DMS53 treated with DMSO at 0.1 percent for 48 hours (cell line): ENCODE data around the gene MAST2.

Experiments
- DNase-seq: peaks from one replicate; lab custom pipeline; 2025; ENCODE audit not compliant: unreplicated experiment; lab: John Stamatoyannopoulos, UW

MAST2 gene

DNA sequence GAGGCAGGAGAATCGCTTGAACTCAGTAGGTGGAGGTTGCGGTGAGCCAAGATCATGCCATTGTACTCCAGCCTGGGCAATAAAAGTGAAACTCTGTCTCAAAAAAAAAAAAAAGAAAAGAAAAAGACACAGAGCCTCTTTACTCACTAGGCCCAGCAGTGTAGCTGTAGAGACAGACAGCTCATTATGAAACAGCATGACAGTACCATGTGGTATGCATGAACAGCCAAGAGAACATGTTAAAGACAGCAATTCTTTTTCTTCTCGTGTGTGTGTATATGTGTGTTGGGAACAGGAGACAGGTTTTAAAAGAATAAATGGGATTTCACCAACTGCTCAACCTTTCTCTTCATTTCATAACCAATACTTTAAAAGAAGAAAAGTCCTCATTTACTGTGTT, 210.2 kb downstream of the MAST2 start:
- DNase-seq: no peak

DNA sequence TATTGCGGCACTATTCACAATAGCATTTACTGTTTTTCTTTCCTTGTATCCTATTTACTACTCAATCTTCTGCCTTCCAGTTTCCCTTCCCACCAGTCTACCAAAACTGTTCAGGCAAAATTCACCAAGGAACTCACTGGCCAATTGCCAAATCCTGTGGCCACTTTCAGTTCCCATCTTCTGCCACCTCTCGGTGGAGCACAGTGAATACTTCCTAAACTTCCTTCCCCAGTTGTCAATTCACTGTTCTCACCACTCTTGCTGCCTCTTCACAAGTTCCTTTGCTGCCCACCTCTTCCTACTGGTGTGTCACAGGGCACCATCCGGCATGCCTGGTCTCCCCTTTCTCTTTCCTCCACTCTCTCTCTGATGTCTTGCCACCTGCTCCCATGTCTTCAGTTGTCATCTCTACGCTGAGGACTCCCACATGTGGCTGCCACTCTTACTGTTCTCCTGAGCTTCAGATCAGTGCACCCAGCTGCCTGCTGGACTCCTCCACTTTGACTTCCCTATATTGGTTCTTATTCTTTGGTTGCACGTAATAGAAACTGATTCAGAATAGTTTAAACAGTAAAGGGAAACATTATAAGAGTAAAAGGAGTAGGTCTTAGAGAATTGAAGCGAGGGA, 214.6 kb downstream of the MAST2 start:
- no peak for DNase-seq

DNA sequence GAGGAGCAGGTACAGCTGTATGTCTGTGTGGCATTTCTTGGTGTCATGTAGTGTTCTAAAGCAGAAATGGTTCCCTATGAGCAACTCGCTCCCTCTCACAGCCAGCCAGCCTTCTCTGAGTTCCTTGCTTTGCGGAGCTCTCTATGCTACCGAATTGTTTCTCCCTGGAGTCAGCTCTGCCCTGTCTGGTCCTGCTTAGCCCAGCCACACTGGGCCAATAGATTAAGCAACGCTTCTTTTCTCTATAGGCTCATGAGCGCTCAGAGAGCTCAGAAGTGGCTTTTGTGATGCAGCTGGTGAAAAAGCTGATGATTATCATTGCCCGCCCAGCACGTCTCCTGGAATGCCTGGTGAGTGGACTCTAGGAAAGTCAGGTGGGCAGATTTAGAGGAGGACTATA, 215.9 kb downstream of the MAST2 start:
- no peak for DNase-seq

DNA sequence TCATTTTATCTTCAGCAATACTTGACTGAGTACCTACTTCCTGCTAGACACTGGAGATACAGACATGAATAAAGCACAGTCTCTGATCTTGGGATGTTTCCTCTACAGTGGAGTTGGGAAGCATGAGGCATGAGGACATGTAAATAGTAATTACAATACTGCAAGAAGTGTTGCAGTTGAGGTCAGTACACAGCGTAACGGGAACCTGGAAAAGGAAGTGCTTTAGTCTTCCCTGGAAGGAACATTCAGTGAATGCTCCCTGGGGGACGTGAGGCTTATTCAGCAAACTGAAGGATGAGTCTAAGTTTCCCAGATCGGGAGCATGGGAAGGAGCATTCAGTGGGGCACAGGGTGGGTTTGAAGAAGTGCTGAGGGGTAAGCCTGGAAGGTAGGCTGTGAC, 216.6 kb downstream of the MAST2 start:
- DNase-seq: no peak

DNA sequence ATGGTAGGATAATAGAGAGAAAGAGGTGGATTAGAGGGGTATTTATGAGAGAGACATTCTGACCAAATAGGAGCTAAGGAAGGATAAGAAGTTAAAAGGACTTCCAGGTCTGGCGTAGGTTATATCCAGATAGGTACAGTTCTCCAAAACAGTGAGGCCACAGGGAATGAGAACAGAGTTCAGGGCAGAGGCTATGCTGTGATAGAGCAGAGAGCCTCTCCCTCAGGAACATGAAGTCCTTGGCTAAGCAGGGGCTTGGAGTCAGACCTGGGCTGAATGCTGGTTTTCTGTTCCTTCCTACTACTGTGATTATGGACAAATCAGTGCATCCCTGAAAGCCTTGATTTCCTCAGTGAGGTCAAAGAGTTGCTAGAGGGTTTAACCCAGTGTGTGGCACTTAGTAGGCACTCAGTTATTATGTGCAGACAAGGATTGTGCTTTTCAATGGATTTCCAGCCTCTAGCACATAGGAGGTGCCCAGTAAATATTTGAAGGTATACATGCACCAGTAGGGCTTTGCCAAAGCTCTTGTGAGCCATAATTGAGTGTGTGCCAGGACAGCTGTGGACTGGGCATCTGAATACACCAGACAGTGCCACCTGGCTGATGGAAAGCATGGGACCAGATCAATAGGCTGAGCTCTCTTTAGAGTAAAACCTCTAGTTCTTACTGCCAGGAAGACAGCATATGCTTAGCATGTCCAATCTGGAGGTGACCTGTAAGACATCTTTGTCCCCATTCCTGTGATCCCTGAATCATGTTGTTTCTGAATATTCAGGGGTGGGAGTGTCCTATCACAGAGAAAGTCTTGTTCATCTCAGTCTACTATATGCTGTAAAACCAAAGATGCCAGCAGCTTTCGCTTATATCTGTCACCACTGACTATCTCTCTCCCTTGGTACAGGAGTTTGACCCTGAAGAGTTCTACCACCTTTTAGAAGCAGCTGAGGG, 217.9 kb downstream of the MAST2 start:
- DNase-seq: peak; percentile 24

DNA sequence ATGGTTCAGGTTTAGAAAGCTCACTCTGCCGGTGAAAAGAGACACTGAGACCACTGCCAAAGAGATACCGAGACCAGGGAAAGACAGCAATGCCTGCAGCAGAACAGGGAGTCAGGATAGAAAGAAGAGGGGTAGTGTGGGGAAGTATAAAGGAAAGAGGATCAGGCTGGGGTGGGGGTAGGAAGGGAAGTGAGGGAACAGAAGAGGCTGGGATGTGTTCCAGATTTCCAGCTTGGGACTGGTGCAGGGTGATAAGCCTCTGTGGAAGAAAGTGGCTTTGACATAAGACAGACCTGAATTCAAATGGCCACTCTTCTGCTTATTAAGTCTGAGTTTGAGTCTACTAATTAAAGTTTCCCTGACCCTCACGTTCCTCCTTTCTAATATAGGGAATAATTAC, 223.1 kb downstream of the MAST2 start:
- no peak for DNase-seq

DNA sequence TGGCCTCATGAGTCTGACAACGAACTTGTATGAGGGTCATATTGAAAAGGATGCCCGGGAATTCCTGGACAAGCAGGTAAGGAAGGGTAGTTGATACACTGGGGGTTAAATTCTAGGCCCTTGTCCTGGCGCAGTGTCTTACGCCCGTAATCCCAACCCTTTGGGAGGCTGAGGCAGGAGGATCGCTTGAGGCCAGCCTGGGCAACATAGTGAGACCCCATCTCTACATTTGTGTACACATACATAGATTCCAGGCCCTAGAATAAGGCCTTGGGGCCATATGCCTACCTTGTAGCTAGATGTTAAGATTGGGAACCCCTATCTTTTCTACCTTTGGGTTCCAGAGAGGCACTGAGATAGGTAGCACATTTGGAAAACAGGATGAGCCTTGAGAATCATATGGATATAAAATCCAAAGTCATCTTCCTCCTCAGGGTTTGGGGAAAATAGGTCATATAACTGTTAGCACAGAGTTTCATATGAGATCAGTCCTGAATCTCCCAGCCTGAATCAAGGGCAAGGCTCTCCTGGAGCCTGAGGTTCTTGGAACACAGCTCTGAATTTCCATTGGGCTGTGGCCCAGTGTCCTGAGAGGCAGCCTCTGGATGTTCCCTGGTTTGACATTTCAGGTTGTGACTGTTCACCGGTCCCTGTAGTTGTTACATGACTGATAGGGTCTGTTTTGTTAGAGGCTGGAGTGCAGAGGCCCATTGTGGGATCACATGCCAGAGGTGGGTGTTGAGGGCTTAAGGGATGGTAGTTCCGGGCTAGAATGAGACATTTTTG, 224.6 kb downstream of the MAST2 start:
- DNase-seq: no peak

DNA sequence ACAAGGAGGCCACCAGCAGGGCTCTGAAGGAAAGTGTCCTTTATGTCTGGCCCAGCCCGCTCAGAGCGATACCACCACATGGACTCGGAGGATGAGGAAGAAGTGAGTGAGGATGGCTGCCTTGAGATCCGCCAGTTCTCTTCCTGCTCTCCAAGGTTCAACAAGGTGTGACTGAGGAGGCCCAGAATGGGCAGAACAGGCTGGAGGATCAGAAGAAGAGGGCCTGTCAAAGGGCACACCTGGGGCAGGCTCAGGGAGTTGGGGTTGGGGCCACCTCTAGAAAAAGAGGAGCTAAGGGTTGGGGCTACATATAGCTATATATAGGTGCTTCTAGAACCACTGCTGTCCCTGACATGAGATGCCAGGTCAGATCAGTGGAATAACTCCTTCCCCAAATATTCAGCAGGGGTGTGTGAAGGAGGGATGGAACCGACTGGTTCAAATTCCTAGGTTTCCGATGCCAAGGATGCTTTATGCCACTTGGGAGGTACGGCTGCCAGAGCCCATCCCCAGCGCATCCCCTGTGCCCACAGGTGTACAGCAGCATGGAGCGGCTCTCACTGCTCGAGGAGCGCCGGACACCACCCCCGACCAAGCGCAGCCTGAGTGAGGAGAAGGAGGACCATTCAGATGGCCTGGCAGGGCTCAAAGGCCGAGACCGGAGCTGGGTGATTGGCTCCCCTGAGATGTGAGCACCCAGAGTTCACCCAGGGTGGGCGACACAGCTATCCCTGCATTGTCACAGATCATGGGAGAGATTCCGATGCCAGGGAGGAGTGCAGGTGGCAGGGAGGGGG, 226.9 kb downstream of the MAST2 start:
- DNase-seq: no peak

DNA sequence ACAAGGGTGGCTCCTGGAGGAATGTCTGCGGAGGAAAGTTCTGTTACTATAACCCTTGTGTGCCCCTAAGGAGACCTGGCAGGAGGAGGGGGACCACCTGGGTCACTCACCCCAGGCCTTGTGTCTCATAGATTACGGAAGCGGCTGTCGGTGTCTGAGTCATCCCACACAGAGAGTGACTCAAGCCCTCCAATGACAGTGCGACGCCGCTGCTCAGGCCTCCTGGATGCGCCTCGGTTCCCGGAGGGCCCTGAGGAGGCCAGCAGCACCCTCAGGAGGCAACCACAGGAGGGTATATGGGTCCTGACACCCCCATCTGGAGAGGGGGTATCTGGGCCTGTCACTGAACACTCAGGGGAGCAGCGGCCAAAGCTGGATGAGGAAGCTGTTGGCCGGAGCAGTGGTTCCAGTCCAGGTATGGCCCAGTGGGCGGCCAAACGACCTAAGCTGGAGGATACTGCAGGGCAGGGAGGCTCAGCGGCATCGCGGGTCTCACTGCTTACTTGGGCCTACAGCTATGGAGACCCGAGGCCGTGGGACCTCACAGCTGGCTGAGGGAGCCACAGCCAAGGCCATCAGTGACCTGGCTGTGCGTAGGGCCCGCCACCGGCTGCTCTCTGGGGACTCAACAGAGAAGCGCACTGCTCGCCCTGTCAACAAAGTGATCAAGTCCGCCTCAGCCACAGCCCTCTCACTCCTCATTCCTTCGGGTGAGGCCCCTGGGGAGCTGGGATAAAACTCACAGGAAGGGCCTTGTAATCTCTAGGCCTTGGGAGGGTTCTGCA, 227.7 kb downstream of the MAST2 start:
- DNase-seq: no peak

DNA sequence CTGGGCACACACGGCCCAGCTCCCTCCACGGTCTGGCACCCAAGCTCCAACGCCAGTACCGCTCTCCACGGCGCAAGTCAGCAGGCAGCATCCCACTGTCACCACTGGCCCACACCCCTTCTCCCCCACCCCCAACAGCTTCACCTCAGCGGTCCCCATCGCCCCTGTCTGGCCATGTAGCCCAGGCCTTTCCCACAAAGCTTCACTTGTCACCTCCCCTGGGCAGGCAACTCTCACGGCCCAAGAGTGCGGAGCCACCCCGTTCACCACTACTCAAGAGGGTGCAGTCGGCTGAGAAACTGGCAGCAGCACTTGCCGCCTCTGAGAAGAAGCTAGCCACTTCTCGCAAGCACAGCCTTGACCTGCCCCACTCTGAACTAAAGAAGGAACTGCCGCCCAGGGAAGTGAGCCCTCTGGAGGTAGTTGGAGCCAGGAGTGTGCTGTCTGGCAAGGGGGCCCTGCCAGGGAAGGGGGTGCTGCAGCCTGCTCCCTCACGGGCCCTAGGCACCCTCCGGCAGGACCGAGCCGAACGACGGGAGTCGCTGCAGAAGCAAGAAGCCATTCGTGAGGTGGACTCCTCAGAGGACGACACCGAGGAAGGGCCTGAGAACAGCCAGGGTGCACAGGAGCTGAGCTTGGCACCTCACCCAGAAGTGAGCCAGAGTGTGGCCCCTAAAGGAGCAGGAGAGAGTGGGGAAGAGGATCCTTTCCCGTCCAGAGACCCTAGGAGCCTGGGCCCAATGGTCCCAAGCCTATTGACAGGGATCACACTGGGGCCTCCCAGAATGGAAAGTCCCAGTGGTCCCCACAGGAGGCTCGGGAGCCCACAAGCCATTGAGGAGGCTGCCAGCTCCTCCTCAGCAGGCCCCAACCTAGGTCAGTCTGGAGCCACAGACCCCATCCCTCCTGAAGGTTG, 231.4 kb downstream of the MAST2 start:
- DNase-seq: no peak

DNA sequence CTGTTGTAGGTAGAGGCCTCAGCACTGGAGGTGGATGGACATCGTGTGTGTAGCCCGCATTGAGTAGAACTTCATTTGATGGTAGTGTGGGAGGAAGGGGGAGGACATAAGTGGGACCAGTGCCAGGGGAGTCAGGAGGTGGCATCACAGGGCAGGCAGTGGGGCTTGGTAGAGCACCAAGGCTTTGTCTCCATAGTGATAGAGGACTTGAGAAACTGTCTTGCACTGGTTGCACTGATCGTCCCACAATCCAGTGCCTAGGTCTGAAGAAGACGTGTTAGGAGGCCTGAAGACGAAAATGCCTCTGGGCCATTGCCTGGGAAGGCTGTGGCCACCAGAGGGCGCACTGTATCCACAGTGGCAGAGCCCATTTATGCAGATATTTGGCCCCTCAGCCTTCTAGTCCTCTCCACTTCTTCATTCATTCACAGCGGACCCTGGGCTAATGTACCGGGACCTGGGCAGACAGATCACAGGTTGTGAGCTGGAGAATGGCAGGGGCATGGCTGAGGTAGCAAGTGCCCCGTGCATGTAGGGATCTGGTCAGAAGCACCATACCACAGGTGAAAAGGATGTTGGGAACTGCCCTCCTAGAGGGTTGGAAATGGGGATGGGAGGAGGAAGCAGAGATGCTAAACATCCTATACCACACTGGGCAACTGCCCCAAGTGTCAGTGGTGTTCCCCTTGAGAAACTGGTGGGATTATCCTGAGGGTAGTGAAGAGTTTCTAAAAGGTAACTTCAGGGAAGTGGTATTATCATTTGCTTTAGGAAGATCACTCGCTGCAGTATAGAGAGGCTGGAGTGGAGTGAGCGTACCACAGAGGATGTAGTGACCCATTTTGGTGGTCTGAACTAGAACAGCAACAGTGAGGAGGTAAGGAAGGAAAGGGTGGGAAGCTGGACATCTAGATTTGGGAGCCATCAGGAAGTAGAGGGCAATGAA, 233.8 kb downstream of the MAST2 start:
- DNase-seq: peak; percentile 94

DNA sequence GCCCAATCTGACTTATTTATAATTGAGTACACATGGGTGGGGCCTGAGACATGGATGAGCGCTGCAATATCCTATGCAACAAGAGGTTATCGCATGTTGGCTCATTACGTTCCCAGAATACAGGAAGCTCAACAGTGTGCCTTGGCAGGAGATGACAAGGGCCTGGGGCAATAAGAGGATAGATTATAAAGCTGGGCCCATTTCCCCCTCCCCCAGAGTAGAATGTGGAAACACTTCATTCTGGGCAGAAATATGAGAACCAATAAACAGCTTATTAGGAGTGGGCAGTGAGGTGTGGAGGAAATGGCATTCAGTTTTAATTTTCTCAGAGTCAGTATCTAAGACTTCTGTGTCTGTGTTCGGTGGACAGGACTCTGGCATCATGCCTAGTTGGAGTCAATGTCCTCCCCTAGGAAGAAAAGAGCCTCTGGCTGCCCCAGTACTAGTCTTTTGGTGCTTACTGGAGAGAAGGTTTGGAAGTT, 236.2 kb downstream of the MAST2 start:
- peak; percentile 71 for DNase-seq

DNA sequence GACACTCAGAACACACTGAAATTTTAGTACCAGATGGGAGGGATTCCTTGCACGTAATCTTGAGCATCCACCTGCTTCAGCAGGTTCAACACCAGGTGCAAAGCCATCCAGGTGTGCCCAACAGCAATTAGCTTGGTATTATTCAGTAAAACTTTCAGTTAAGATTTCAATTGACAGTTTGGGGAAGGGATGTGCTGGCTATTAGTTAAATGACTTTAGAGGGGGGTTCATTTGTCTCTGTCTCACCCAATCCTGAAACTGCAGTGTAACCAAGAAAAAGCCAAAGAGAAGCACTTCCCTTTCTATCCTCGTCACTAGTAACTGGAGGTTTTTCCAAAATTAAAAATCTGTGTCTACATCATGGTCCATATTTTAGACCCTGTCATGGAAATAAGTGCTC, 238.1 kb downstream of the MAST2 start:
- DNase-seq: no peak

DNA sequence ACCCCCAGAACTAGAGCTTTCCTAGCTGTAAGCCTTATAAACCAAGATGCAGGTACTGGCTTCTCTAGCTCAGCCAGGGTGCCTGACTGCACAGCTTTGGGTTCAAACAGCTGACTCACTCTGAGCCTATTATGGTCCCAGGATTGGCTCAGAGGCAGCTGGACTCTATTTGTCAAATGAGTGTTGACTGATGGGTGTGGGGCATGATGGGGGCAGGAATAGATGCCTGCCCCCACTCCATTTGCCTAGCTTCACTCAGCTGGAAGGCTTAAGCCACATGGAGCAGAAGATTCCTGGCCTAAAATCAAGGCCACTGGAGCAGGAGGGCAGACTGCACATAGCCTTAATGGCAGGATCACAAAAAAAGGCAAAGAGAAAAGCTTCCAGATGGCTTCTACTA, 238.6 kb downstream of the MAST2 start:
- DNase-seq: peak; percentile 31

DNA sequence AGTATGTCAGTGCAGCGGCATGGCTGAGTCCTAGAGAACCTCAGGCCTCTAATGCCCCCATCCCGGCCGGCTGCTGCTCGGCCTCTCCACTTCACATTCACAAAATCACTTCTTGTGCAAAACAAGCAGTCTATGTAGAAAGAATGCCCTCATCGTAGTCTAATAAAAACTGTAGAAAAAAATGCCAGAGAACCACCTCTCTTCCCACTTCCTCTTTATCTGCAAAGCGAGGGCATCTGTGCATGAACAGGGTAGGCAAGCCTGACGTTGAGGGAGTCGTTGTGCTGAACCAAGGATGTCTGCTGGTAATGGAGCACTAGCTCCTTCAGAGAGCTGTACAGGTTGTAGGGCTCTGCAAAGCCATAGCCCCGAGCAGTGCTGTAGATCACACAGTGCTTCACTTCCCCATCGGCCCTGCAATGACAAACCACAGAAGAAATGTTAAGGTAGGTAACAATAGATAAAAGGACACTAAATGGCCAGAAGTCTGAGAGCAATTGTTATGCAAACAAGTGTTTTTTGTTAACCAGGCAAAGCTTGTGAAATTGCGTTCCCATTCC, 240.1 kb downstream of the MAST2 start:
- no peak for DNase-seq

DNA sequence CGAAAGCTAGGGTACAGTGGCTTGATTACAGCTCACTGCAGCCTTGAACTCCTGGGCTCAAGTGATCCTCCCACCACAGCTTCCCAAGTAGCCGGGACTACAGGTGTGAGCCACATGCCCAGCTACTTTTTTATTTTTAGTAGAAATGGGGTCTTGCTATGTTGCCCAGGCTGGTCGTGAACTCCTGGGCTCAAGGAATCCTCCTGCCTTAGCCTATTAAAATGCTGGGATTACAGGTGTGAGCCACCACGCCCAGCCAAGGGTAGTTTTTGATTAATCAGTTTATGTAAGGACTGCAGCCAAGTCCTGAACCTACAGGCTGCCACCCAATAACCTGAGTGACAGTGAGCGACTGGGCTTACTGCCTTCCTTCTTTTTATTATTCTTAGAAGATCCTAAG, 240.7 kb downstream of the MAST2 start:
- no peak for DNase-seq

DNA sequence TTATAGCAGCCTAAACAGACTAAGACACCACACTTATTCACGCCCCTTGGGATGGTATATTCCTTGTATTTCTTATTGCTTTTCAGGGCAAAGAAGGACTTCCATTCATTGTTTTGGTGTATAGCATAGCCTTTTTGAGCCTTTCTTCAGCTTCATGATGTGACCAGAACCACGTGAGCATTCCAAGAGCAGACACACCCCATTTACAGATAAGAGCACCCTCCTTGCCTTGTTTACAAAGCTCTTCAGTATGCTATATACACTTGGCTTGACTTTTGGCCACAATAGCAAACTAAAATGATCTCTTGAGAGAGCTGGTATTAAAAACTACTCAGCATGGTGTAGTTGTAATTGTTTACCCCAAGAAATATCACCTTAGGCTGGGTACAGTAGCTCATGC, 250.3 kb downstream of the MAST2 start:
- DNase-seq: peak; percentile 44

DNA sequence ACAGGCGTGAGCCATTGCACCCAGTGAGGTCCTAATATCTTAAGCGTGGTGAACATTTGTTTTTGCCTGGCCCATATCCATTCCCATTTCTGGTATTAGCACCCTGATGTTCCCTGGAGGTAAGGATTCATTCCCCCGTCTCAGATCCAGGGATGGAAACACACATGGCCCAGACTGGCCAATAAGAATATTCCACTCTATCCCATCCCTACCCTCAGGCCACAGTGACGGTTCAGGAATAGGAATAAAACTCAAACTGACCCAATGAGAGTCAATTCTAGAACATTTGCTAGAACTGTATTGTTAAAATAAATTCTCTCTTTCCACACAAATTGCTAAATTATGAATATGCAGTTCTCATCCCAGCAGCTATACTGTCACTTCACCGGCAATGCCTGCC, 252.9 kb downstream of the MAST2 start:
- DNase-seq: no peak
